Lower leg skin (tissue), 3 donors: Measurements from ENCODE around the gene COIL.
"Not testable (repeated sequence)": the region's sequence is repeated elsewhere in the genome, so short reads cannot be mapped to it uniquely, and the experiment has no call there.

Experiments
- CTCF ChIP-seq, 3 donors: fragments of 450-650 bp; IDR thresholded peaks; one replicate each; pipeline ENCODE4 v1.5.1; 2016; ENCODE audit warnings: antibody characterized with exemption in 3 of 3, mild to moderate bottlenecking in 3 of 3, moderate library complexity in 2 of 3
- POLR2A ChIP-seq, 2 donors: fragments of 450-650 bp; IDR thresholded peaks; one replicate each; pipeline ENCODE4 v1.6.1; 2016 to 2017; ENCODE audit warnings: antibody characterized with exemption in 2 of 2, mild to moderate bottlenecking in 1 of 2, moderate library complexity in 1 of 2

- TF ChIP-seq POLR2A, CTCF (IDR thresholded peaks at IDR 0.05): not testable (repeated sequence)
Measured at GRCh38 chr17:56980526-56980925, 19.7 kb upstream of the COIL start.
